GM12878 (cell line): Measurements from ENCODE around the gene LYZ. TPM values are rescaled to one million over a fixed set of nuclear protein-coding genes. Genes with fewer than 3 reads are reported as not detected.

Source experiments
- BMI1 ChIP-seq: fragments of 450-650 bp; IDR thresholded peaks from 2 replicates; pipeline ENCODE4 v1.6.1; 2016; ENCODE audit warnings: mild to moderate bottlenecking, moderate library complexity, borderline replicate concordance
- CBFB ChIP-seq: IDR thresholded peaks from 2 replicates; pipeline ENCODE4 v1.6.1; 2016; ENCODE audit warnings: antibody characterized with exemption, low read depth
- DPF2 ChIP-seq: fragments of 450-650 bp; IDR thresholded peaks from 2 replicates; pipeline ENCODE4 v1.6.1; 2017; ENCODE audit warnings: mild to moderate bottlenecking
- EED ChIP-seq: sonication (generic); IDR thresholded peaks from 2 replicates; pipeline ENCODE4 v1.6.1; 2016; ENCODE audit warnings: antibody characterized with exemption, low read depth
- EGR1 ChIP-seq, 2 experiments: IDR thresholded peaks; 1 replicate in 1 of 2; 2 replicates in 1 of 2; pipeline ENCODE4 v1.6.1; 2011 to 2012; ENCODE audit warnings: low read depth in 2 of 2, low read length in 2 of 2, borderline replicate concordance in 1 of 2, mild to moderate bottlenecking in 1 of 2, moderate library complexity in 1 of 2
- GATAD2B ChIP-seq: fragments of 450-650 bp; conservative IDR thresholded peaks from 2 replicates; pipeline ENCODE4 v1.6.1; 2017; ENCODE audit warnings: low read depth, mild to moderate bottlenecking, moderate library complexity
- HCFC1 ChIP-seq: fragments of 150-350 bp; IDR thresholded peaks from 2 replicates; pipeline ENCODE4 v1.6.1; 2014; ENCODE audit warnings: low read length
- LARP7 ChIP-seq: fragments of 450-650 bp; IDR thresholded peaks from 2 replicates; pipeline ENCODE4 v1.6.1; 2017; ENCODE audit warnings: mild to moderate bottlenecking
- MYC ChIP-seq: IDR thresholded peaks from 2 replicates; pipeline ENCODE4 v1.6.1; 2011; ENCODE audit warnings: mild to moderate bottlenecking, low read length, moderate library complexity, inconsistent platforms; ENCODE audit not compliant: insufficient read depth, insufficient replicate concordance, insufficient read length, severe bottlenecking
- NFYB ChIP-seq: IDR thresholded peaks from 2 replicates; pipeline ENCODE4 v1.6.1; 2011; ENCODE audit warnings: low read depth, mild to moderate bottlenecking, low read length, improper control_type of control experiment, moderate library complexity; ENCODE audit not compliant: insufficient read depth
- PAX8 ChIP-seq: fragments of 450-650 bp; IDR thresholded peaks from 2 replicates; pipeline ENCODE4 v1.6.1; 2017; ENCODE audit warnings: mild to moderate bottlenecking, moderate library complexity
- POLR2A ChIP-seq: IDR thresholded peaks from 2 replicates; pipeline ENCODE4 v1.6.1; 2011; ENCODE audit warnings: low read depth, mild to moderate bottlenecking, low read length
- POLR2AphosphoS5 ChIP-seq: IDR thresholded peaks from 2 replicates; pipeline ENCODE4 v1.6.1; 2011; ENCODE audit warnings: mild to moderate bottlenecking, low read length, inconsistent platforms
- RBBP5 ChIP-seq: fragments of 200-600 bp; sonication (generic); conservative IDR thresholded peaks from 2 replicates; pipeline ENCODE4 v1.6.1; 2016
- RFX5 ChIP-seq: IDR thresholded peaks from 2 replicates; pipeline ENCODE4 v1.6.1; 2011; ENCODE audit warnings: low read depth, low read length, improper control_type of control experiment
- SMAD5 ChIP-seq: IDR thresholded peaks from 2 replicates; pipeline ENCODE4 v1.6.1; 2016; ENCODE audit warnings: antibody characterized with exemption, low read depth
- SREBF2 ChIP-seq: IDR thresholded peaks from 2 replicates; pipeline ENCODE4 v1.6.1; 2012; ENCODE audit warnings: mild to moderate bottlenecking, low read length
- SRF ChIP-seq, 2 experiments: IDR thresholded peaks; 2 replicates each; pipeline ENCODE4 v1.6.1; 2011; ENCODE audit warnings: low read depth in 2 of 2, low read length in 2 of 2, mild to moderate bottlenecking in 1 of 2, moderate library complexity in 1 of 2
- TBL1XR1 ChIP-seq: IDR thresholded peaks from 2 replicates; pipeline ENCODE4 v1.6.1; 2012; ENCODE audit warnings: low read depth, low read length, improper control_type of control experiment
- ZNF622 ChIP-seq: fragments of 450-650 bp; IDR thresholded peaks from 2 replicates; pipeline ENCODE4 v1.6.1; 2017; ENCODE audit warnings: mild to moderate bottlenecking, inconsistent platforms
- polyA plus RNA-seq, 11 experiments: library from polyadenylated mRNA; depleted of rRNA in 4 of 11; unstranded in 6 of 11; stranded (reverse) in 5 of 11; fragments of >200 nt; fragmentation: Nextera tagmentation in 4 of 11; fragmentation: Illumina TruSeq in 1 of 11; extraction: Ambion mirVana in 4 of 11; extraction: Trizol in 1 of 11; gene quantifications; 1 replicate in 1 of 11; 2 replicates in 10 of 11; pipeline versions ENCODE4 v1.2.1 to v1.2.3, GENCODE V29; 2011 to 2016; ENCODE audit warnings: inconsistent platforms in 2 of 11, missing spikeins in 2 of 11, low read depth in 1 of 11
- total RNA-seq, 4 experiments: library from RNA; depleted of rRNA in 3 of 4; stranded (reverse); fragments of >200 nt in 3 of 4; fragmentation: Illumina TruSeq in 1 of 4; extraction: Trizol in 1 of 4; gene quantifications; 2 replicates each; pipeline versions ENCODE4 v1.2.1 to v1.2.3, GENCODE V29; 2013 to 2021
- TF ChIP-seq, protein P1 (sequence below): fragments of 450-650 bp; IDR thresholded peaks from 2 replicates; pipeline ENCODE4 v1.6.1; 2018; ENCODE audit warnings: borderline replicate concordance, mild to moderate bottlenecking; ENCODE audit not compliant: partially characterized antibody
- TF ChIP-seq, protein P2 (sequence below), 3 experiments: IDR thresholded peaks in 2 of 3; conservative IDR thresholded peaks in 1 of 3; 2 replicates each; pipeline ENCODE4 v1.5.1; 2011; ENCODE audit warnings: low read depth in 3 of 3, low read length in 3 of 3, mild to moderate bottlenecking in 3 of 3, control low read depth in 2 of 3, moderate library complexity in 2 of 3, inconsistent platforms in 1 of 3, mixed read lengths in 1 of 3; ENCODE audit not compliant: control insufficient read depth in 2 of 3, insufficient read depth in 1 of 3; ENCODE audit errors: extremely low read depth in 1 of 3
- TF ChIP-seq, protein P3 (sequence below): fragments of 450-650 bp; IDR thresholded peaks from 2 replicates; pipeline ENCODE4 v1.6.1; 2017; ENCODE audit warnings: low read depth, mild to moderate bottlenecking, moderate library complexity
- TF ChIP-seq, protein P4 (sequence below): IDR thresholded peaks from 2 replicates; pipeline ENCODE4 v1.6.1; 2011; ENCODE audit warnings: low read depth, mild to moderate bottlenecking, low read length, moderate library complexity, borderline replicate concordance; ENCODE audit errors: extremely low read depth

The LYZ gene
- total and polyA plus RNA-seq, 10 of the 15 experiments (the other 5 are each of a cell fraction or from before 2014, with no cell fraction given), result 1.9 TPM; not detected in 9

DNA sequence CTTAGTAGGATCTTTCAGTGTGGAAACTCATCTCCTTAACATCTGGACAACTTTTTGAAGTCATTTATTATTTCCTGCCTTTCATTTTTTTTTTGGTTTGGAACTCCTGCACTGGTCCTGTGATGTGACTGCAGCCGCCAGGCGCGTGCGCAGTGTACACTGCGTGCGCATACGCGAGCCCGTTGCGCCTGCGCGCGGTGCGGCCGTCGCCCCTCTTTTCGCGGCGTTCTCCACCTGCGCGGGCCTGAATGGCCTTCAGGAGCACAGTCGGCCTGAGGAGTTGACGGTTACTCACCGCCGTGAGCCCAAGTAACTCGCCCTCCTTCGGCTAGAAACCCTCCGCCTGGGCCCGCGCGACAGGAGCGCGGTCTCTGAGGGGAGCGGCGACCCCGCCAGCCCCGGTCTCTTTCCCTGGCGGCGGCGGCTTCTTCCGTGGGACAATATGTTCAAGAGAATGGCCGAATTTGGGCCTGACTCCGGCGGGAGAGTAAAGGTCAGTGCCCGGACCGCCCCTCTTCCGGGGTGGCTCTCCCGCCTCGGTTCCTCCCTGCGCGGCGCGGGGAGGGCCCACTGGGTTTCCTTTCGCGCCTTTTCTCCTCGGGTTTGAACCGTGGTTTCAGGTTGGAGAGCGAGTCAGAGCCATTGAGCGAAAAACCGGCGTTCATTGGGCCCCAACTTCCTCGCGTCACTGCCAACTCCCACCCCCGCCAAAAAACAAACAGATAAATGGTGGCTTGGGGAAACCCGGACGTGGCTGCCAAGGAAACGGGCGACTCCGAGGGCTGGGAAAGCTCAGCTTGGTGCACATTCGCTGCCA lies 11.6 kb downstream of the LYZ start, which contains the start of gene YEATS4 (continued):
- TF ChIP-seq, protein P1, sequence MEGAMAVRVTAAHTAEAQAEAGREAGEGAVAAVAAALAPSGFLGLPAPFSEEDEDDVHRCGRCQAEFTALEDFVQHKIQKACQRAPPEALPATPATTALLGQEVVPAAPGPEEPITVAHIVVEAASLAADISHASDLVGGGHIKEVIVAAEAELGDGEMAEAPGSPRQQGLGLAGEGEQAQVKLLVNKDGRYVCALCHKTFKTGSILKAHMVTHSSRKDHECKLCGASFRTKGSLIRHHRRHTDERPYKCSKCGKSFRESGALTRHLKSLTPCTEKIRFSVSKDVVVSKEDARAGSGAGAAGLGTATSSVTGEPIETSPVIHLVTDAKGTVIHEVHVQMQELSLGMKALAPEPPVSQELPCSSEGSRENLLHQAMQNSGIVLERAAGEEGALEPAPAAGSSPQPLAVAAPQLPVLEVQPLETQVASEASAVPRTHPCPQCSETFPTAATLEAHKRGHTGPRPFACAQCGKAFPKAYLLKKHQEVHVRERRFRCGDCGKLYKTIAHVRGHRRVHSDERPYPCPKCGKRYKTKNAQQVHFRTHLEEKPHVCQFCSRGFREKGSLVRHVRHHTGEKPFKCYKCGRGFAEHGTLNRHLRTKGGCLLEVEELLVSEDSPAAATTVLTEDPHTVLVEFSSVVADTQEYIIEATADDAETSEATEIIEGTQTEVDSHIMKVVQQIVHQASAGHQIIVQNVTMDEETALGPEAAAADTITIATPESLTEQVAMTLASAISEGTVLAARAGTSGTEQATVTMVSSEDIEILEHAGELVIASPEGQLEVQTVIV, result peak; percentile 88
- TF ChIP-seq HCFC1, result no peak; the same call in none of the 2 replicates
- TF ChIP-seq, protein P2, sequence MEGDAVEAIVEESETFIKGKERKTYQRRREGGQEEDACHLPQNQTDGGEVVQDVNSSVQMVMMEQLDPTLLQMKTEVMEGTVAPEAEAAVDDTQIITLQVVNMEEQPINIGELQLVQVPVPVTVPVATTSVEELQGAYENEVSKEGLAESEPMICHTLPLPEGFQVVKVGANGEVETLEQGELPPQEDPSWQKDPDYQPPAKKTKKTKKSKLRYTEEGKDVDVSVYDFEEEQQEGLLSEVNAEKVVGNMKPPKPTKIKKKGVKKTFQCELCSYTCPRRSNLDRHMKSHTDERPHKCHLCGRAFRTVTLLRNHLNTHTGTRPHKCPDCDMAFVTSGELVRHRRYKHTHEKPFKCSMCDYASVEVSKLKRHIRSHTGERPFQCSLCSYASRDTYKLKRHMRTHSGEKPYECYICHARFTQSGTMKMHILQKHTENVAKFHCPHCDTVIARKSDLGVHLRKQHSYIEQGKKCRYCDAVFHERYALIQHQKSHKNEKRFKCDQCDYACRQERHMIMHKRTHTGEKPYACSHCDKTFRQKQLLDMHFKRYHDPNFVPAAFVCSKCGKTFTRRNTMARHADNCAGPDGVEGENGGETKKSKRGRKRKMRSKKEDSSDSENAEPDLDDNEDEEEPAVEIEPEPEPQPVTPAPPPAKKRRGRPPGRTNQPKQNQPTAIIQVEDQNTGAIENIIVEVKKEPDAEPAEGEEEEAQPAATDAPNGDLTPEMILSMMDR (IDR thresholded peaks at IDR 0.05 in 2 of 3, conservative IDR thresholded peaks at IDR 0.05 in 1 of 3; ENCODE audit: control insufficient read depth in 2 of 3, extremely low read depth in 1 of 3, insufficient read depth in 1 of 3, low read depth in 3 of 3, low read length in 3 of 3), result no peak
- TF ChIP-seq, protein P3, sequence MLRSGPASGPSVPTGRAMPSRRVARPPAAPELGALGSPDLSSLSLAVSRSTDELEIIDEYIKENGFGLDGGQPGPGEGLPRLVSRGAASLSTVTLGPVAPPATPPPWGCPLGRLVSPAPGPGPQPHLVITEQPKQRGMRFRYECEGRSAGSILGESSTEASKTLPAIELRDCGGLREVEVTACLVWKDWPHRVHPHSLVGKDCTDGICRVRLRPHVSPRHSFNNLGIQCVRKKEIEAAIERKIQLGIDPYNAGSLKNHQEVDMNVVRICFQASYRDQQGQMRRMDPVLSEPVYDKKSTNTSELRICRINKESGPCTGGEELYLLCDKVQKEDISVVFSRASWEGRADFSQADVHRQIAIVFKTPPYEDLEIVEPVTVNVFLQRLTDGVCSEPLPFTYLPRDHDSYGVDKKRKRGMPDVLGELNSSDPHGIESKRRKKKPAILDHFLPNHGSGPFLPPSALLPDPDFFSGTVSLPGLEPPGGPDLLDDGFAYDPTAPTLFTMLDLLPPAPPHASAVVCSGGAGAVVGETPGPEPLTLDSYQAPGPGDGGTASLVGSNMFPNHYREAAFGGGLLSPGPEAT, result peak; percentile 61; the same call in 1 of the 2 replicates
- TF ChIP-seq TBL1XR1, result peak; percentile 38; the same call in 1 of the 2 replicates
- TF ChIP-seq SREBF2, result 0 out of 2 replicates have a peak, but pooled peaks have one; percentile 16
- TF ChIP-seq SRF (IDR thresholded peaks at IDR 0.05; ENCODE audit: low read depth in 2 of 2, low read length in 2 of 2), result peak; percentile 76 to 83; a peak in 3 of 4 replicates
- TF ChIP-seq EGR1 (IDR thresholded peaks at IDR 0.05; ENCODE audit: borderline replicate concordance in 1 of 2, low read depth in 2 of 2, low read length in 2 of 2), result peak in 1 of 2 experiments; percentile 53; a peak in 1 of 3 replicates
- no peak for TF ChIP-seq ZNF622
- peak; percentile 72 for TF ChIP-seq DPF2
- peak; percentile 82 for TF ChIP-seq POLR2AphosphoS5
- TF ChIP-seq BMI1, result peak; percentile 55; the same call in 1 of the 2 replicates
- TF ChIP-seq, protein P4, sequence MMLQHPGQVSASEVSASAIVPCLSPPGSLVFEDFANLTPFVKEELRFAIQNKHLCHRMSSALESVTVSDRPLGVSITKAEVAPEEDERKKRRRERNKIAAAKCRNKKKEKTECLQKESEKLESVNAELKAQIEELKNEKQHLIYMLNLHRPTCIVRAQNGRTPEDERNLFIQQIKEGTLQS, result peak; percentile 54; the same call in 1 of the 2 replicates
- peak; percentile 72 for TF ChIP-seq LARP7
- peak; percentile 81 for TF ChIP-seq NFYB
- peak; percentile 54; the same call in 1 of the 2 replicates for TF ChIP-seq CBFB
- peak; percentile 88 for TF ChIP-seq POLR2A
- 0 out of 2 replicates have a peak, but pooled peaks have one; percentile 33 for TF ChIP-seq EED
- 0 out of 2 replicates have a peak, but pooled peaks have one; percentile 56 for TF ChIP-seq SMAD5
- TF ChIP-seq MYC, result peak; percentile 30
- no peak; the same call in none of the 2 replicates for TF ChIP-seq GATAD2B
- 0 out of 2 replicates have a peak, but pooled peaks have one; percentile 76 for TF ChIP-seq RBBP5
- TF ChIP-seq PAX8, result no peak
- 0 out of 2 replicates have a peak, but pooled peaks have one; percentile 50 for TF ChIP-seq RFX5
